CMK (cell line): ENCODE measurements around the gene PGLYRP3.

ENCODE experiments used
- DNase-seq: peaks from one replicate; pipeline ENCODE4 v3.0.0-alpha.2; 2010; ENCODE audit warnings: low read depth

The PGLYRP3 gene, protein sequence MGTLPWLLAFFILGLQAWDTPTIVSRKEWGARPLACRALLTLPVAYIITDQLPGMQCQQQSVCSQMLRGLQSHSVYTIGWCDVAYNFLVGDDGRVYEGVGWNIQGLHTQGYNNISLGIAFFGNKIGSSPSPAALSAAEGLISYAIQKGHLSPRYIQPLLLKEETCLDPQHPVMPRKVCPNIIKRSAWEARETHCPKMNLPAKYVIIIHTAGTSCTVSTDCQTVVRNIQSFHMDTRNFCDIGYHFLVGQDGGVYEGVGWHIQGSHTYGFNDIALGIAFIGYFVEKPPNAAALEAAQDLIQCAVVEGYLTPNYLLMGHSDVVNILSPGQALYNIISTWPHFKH

DNA sequence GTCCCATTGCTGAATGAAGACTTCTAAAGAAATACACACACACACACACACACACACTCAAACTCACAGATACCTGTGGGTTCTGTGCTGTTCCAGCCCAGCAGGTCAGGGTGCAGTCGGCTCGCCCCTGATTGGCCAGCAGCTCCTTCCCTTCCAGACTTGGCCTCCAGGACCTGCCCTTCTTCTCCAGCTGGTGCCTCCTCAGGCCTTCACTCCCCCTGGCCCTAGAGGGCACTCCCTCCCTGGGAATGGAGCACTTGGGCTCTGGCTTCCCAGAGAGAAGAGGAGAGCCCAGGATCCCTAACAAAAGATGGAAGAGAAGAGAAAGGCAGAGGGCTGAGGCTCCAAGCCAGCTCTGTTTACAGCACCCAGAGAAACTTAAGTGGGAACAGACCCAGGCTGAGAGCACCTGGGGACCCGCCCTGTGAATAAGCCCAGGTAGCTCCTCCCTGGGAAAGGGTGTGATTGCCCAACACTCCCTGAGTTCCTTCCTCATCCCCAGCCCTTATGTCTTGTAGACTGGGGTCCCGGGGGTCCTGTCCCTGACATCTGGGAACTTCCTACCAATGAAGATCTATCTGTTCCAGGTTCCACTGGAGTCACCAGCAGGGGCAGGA, at the start of gene PGLYRP3:
PGLYRP3 (minus strand) TSS at position 383 of the 617 bp plus-strand sequence. CDS start 2,287 bp downstream, outside the sequence.
- no peak for DNase-seq

DNA sequence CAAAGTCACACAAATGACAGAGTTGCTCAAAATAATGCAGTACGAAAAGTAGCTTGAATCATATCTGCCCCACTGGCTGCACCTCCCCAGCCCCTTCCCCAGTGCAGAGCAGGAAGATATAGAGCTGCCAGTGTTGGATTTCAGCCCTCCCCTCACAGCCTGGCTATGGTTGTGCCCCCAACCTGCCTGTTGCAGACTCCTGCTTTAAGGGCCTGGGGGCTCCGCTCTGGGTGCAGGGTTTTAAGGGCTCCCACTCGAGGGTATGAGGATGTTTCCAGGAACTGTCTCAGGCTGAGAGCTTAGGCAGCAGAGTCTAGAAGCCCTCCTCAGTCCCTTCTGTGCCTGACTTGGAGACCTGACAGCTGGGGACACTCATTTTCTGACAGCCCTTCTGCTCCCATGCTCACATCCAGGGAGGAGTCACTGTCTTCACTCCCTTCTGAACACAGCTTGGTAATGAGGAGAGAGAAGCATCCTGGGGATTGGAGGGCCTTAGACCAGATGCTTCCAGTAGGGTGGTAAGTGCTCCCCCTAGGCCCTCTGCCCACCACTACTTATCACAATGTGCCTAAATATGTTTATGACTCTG, 49.5 kb upstream of the PGLYRP3 start:
- DNase-seq = no peak

DNA sequence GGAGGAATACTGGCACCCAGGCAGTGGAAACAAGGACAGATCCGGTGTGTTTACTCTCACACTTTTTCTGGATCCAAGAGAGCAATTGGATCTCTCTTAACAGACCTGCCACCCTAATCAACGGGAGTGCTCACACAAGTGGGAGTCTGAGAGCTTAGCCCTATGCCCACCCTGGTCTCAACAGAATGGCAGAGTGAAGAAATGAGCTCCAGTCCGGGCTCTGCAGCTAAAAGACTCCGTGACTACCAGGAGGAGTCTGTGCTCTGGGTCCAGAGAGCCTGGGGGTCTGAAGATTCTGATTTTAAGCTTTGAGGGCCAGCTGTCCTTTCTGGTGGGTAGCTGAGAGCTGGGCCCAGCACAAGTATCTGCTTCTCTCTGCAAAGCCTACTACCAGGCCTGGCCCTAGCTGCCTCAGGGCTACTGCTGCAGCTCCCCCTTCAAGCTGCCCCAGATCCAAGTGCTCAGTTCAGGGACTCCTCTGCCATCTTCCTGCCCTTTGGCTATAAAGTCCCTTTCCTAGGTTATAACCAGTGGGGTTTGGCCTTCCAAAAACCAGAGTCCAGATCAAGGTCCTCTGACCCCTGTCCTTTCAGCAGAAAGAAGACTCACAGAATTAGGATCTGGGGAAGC, 48.8 kb upstream of the PGLYRP3 start:
- no peak for DNase-seq

DNA sequence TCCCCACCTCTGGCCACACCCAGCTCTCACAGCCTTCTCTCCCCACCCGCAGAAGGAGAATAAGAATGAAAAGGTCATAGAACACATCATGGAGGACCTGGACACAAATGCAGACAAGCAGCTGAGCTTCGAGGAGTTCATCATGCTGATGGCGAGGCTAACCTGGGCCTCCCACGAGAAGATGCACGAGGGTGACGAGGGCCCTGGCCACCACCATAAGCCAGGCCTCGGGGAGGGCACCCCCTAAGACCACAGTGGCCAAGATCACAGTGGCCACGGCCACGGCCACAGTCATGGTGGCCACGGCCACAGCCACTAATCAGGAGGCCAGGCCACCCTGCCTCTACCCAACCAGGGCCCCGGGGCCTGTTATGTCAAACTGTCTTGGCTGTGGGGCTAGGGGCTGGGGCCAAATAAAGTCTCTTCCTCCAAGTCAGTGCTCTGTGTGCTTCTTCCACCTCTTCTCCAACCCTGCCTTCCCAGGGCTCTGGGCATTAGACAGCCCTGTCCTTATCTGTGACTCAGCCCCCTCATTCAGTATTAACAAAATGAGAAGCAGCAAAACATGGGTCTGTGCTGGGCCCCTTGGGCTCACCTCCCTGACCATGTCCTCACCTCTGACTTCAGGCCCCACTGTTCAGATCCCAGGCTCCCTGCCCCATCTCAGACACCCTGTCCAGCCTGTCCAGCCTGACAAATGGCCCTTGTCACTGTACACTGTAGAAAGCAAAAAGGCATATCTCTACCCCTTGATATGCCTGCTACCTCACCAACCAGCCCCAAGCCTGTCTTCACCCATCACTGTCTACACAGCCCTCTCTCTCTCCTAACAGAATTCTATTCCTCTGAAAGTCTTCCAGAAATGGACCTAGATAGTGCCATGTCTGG, 48.1 kb upstream of the PGLYRP3 start:
- DNase-seq = no peak

DNA sequence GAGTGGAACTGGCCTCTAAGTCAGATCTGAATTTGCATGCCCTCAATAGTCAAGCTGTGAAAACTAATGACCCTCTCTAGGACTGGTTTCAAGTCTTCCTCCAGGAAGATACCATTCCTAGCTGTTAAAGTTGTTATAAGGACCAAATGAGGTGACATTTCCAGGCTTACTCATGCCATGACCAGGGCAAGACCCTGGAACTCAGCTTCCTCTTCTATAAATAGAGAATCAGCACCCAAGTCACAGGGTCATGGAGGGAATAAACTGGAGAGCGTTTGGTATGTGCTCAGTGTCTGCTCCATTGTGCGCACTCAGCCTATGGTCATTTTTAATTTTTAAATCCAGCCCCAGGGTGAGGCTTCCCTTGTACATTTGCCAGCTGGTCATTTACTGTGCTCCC, 47.4 kb upstream of the PGLYRP3 start:
- DNase-seq = no peak

DNA sequence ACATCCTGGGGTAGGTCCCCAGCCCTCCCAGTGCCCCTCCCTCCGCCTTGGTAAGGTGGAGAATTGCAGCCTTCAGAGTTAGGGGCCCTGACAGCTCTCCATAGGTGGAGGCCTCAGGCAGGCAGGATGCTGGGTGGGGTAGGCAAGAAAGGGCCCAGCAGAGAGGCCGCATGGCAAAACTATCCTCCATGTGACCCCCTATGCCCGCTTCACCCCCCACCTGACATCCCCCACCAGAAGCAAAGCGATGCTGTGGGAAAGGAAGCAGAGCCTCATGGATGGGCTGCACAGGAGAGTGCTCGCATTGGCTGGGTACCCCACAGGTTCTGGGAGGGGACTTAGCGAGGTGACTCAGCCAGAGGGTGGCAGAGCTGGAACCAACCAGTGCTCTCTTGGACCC, 46.5 kb upstream of the PGLYRP3 start:
- DNase-seq = no peak

DNA sequence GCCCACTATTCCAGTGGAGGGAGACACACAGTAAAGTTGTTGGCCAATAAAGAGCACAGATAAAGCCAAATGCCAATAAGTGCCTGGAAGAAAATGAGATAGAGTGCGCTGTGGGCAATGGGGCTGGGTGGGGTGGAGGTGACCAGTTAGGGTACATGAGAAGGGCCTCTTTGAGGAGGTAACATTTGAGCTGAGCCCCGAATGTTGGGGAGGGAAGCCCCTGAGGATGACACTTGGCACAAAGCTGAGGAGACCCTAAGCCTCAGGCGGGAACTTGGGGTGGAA, 45.9 kb upstream of the PGLYRP3 start:
- DNase-seq = no peak

DNA sequence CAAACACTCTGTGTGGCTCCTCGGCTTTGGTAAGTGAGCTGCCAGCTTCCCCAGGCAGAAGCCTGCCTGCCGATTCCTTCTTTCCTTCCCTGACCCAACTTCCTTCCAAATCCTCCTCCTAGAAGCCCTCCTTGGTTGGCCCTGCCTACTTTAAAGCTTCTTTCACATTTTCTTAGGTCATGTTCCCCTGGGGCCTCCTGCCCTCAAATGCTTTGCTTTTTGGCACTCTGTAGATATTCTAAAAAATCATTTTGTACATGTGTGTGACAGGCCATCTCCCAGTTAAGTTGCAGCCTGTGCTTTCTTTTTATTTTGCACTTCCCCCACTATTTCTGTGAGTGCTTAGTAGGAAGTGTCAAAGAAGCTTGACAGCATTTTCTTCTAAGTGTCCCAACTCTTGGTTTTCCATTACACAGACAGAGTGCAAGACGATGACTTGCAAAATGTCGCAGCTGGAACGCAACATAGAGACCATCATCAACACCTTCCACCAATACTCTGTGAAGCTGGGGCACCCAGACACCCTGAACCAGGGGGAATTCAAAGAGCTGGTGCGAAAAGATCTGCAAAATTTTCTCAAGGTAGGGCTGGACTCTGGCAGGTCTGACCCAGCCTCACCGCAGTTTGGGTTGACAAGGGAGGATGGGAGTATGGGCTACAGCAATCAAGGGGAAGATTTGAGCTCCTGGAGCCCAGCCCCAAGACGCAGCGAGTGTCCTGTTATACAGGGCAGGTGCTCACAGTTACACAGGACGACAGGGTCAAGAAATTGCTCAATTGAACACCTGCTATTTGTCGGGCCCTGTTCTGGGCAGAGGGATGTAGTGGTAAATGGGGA, 45.3 kb upstream of the PGLYRP3 start, which contains the start of gene S100A9:
S100A9 (plus strand) TSS at position 2 of the 838 bp plus-strand sequence; CDS start at position 432, 430 bp downstream.
- no peak for DNase-seq

DNA sequence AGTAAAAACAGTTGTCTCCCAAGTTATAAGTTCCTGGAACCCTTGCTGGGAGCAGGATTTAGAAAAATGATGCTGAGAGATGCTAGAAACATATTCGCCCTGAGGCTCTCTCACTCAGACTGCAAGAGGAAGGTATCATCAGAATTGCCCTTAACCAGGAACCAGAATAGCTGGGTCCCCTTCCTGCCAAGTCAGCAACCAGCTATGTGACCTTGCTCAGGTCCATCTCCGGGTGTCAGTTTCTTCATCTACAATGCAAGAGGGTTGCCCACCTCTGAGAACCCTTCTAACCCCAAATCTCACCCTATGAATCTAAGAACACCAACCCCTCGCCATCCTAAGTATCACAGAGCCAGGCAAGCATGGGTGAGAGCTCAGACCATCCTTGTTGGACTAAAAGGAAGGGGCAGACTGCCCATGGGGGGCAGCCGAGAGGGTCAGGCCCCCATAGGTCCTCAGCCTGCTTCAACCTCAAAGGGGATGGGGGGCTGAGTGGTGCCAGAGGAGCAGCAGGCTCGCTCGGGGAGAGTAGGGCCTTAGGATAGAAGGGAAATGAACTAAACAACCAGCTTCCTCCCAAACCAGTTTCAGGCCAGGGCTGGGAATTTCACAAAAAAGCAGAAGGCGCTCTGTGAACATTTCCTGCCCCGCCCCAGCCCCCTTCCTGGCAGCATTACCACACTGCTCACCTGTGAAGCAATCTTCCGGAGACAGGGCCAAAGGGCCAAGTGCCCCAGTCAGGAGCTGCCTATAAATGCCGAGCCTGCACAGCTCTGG, 44.5 kb upstream of the PGLYRP3 start:
- no peak for DNase-seq

DNA sequence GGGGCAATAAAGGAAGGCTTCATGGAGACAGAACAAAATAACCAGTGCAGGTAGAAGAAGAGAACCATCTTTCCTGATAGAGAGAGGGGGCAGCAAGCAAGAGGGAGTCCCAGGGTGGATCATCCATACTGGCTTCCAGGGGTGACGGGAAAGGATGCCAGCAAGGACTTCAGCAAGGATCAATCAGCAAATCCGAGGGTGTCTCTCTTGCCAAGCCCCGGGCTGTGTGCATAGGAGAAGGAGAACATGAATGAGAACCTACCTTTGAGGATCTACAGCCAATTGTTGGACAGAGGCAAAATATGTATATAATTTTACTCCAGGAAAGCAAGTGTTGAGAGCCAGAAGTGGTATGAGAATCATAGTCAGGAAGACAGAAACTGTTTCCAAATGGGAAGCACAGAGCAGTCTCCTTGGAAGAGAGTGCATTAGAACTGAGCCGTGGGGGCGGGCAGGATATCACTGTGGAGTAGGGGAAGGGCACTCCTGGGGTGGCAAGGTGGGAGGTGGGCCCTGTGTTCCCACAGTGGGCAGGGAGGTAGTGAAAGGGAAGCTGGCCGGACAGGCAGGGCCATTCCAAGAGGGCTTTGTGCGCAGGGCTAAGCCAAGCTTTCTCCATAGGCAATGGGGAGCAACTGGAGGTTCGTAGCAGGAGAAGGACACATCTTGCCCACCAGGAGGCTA, 43.8 kb upstream of the PGLYRP3 start:
- no peak for DNase-seq

DNA sequence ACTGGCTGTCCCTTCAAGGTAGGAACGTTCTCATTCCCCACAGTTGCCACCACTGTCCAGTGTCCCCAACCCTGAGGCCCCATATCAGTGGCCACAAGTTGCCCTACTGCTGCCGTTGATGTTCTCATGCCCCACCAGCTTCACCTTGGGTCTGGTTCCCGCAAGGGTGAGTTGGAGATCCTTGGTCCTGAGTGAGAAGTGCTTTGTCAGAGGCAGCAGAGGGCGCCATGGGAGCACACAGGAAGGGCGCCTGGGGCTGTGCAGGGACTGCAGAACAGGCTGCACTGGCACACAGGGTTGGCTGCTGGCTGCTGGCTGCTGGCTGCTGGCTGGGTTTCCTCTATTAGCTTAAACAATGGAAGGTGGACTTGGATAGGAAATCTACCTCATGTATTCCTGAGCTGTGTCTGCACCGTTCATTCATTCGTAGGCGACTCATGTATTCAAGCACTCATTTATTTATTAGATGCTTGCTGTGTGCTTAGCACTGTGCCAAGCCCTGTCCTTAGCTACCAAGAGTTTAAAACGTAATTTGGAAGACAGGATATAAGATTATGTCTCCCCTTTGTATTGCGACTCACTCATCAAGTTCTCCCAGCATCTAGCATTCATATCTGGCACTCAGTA, 42.8 kb upstream of the PGLYRP3 start:
- DNase-seq = no peak

DNA sequence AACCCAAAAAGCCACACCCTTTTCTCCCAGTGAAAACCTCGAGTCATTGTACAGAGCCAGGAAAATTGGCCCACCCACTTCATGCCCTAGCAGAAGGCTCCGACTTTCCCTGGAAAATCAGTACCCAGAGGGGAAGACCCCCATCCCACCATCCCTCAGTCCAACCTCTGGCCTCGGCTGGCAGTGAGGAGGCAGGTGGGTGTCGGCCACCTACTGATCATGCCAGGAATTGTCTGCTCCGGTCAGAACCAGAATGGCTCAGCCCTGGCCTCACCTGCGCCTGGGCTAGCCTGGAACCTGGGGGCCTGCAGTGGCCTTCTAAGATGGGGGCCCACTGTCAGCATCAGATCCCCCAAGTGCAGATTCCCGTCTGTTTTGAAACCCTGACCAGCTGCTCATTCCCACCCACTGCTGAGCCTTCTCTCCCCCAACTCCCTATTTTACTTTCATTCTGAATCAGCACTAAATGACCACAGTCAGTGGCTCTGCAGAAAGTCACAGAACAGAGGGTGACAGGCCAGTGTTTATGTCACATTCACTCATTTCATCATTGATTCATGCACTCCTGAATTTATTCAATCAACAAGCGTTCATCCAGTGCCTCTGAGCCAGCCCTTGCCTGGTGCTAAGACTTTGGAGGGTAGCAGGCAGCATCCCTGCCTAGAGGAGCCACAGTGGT, 41.9 kb upstream of the PGLYRP3 start:
- no peak for DNase-seq

DNA sequence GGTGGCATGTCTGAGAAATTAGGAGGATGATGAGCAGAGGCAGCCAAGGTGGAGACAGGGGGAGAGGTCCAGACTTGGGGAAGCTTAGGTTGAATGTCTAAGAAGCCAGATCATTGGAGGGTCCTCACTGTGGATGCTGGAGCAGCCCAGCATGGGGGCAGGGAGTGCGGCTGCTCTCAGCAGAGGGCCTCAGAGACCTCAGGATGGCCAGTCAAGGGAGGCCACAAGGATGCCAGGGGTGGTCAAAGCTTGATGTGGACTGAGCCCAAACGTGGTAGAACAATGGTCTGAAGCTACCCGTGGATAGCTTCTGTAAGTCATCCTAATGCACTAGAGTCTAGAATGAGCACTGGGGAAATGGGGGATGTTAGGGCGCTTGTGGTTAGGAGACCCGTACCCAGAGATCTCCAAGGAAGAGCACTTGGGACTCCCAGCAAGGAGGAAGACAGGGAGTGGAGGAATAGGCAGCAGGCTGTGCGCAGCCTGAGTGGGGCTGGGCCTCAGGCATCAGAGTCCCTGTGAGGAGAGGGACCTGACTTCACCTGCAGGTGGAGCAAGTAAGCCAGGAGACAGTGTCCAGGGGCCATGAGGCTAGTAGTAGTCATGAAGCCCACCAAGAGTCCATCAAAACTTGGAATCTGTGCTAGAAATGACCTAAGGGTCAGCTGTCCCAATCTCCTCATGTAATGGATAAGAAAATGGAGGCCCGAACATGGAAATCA, 40.6 kb upstream of the PGLYRP3 start:
- no peak for DNase-seq

DNA sequence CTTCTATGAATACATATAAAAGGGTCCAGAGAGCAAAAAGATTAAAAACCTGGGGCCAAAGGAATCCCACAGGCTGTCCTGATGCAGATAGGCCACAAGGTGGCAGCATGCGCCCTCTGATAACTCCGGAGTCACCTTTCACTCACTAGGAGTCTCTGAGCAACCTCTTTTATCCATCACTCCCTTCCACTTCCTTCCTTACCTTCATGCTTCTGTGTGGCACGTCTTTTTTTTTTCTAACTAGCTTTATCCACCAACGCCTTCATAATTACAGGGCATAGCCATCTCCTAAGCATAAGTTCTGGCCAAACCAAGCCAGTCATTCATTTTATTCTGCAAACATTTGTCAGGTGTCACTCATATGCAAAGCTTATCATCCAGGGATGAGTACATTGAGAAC, 39.8 kb upstream of the PGLYRP3 start:
- DNase-seq = peak; percentile 35

DNA sequence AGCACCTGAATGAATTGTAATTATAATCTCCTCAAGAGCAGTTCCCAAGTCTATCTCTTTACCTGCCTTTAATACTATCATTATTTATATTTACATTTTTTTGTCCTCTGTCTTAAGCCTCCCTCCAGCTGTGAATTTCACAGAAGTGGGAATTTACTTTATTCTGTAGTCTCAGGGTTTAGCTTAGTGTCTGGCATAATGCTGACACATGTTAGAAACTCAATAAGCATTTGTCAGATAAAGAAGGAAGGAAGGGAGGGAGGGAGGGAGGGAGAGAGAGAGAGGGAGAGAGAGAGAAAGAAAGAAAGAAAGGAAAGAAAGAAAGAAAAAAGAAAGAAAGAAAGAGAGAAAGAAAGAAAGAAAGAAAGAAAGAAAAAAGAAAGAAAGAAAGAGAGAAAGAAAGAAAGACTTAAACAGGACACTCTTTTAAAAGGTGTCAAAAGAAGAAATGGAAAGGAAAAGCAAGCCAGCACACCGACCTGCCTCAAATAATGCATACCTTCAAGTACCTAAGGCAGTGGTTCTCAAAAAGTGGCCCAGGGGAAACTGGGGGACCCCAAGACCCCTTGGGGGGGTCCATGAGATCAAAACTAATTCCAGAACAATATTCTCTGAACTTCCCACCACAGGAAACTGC, 37.7 kb upstream of the PGLYRP3 start:
- DNase-seq = no peak

DNA sequence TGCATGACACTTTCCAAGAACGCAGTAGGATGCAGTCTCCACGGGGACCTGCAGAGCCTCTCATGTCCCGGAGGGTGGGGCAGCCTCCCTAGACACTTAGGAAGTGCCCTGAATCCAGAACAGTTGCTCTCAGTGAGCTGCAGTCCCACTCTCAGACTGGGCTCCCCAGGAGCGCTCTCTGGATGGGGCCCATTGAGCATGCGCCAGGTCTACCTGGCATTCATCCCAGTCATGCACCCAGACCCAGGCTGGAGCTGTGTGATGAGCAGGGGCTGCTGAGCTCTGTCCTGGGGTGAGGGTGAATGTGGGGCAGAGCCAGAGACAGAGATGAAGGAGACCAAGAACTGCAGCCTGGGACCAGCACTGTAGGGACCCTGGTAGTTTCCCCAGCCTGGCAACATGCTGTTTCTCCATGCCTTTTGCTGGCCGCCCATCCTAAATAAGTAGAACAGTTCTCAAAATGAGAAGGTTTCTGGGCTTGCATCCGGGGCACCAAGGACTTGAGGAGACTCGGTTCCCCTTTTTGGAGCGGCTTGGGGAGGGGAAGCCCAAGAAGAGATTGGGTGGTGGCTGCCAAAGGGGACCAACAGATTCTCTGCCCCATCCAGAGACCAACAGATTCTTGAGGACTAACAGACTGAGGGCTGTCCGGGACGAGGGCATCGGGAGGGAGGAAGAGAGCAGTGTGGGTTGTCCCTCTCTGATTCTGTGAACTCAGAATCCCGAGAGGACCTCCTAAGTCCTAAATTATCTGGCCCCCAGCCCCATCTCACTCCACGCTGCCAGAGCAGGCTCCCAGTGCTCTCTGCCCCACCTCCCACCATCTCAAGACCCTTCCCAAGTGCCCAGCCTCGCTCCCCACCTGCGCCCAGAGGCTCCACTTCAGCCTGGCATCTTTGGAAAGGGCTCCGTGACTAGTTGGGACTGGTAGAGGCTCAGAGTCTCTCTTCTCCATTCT, 36.9 kb upstream of the PGLYRP3 start:
- no peak for DNase-seq
